Stimulated activated CD8-positive, alpha-beta memory T cell treated with anti-CD3 and anti-CD28 coated beads, Interleukin-15, amount 100 ng/mL, for 24 hours (primary cell): ENCODE data around the gene IFI27L2.
A peak's percentile ranks its signal among the peaks of the same experiment; 100 is the strongest.
"Not testable (repeated sequence)": the region's sequence is repeated elsewhere in the genome, so short reads cannot be mapped to it uniquely, and the experiment has no call there.

Source experiments
- DNase-seq: peaks from one replicate; pipeline ENCODE4 v3.0.0-alpha.2; 2020; ENCODE audit warnings: low read depth

The IFI27L2 gene

GRCh38 chr14:94129111-94129757, at the start of gene IFI27L2:
Gene IFI27L2 (minus strand): TSS chr14:94129604. CDS start chr14:94129564, 40 bp downstream.
- peak; percentile 37 for DNase-seq

GRCh38 chr14:94177806-94178205, 48.4 kb upstream of the IFI27L2 start:
- DNase-seq, result no peak

GRCh38 chr14:94176808-94177207, 47.4 kb upstream of the IFI27L2 start:
- no peak for DNase-seq

- DNase-seq, result no peak
These were observed 46.3 kb upstream of the IFI27L2 start for GRCh38 chr14:94175747-94176146.

GRCh38 chr14:94175011-94175745, 45.8 kb upstream of the IFI27L2 start:
- no peak for DNase-seq

GRCh38 chr14:94174604-94175010, 45.2 kb upstream of the IFI27L2 start:
- no peak for DNase-seq

GRCh38 chr14:94173885-94174603, 44.6 kb upstream of the IFI27L2 start, which contains the start of gene PPP4R4:
Gene PPP4R4 (plus strand): TSS chr14:94174322. CDS start chr14:94174466, 144 bp downstream.
- peak; percentile 69 for DNase-seq

- no peak for DNase-seq
These were observed 44.1 kb upstream of the IFI27L2 start for GRCh38 chr14:94173471-94173884.

- no peak for DNase-seq
These were observed 43.1 kb upstream of the IFI27L2 start for GRCh38 chr14:94172545-94172944.

GRCh38 chr14:94171208-94171607, 41.8 kb upstream of the IFI27L2 start:
- DNase-seq, result no peak

GRCh38 chr14:94170136-94170535, 40.7 kb upstream of the IFI27L2 start:
- no peak for DNase-seq

GRCh38 chr14:94165744-94166143, 36.3 kb upstream of the IFI27L2 start:
- no peak for DNase-seq

GRCh38 chr14:94164685-94165431, 35.5 kb upstream of the IFI27L2 start:
- no peak for DNase-seq

GRCh38 chr14:94163796-94164195, 34.4 kb upstream of the IFI27L2 start:
- DNase-seq, result no peak

GRCh38 chr14:94162466-94162865, 33.1 kb upstream of the IFI27L2 start:
- no peak for DNase-seq

GRCh38 chr14:94161981-94162380, 32.6 kb upstream of the IFI27L2 start:
- DNase-seq, result no peak

GRCh38 chr14:94161058-94161457, 31.7 kb upstream of the IFI27L2 start:
- DNase-seq, result no peak

GRCh38 chr14:94158239-94158883, 29.0 kb upstream of the IFI27L2 start:
- no peak for DNase-seq

- DNase-seq, result no peak
These were observed 27.8 kb upstream of the IFI27L2 start for GRCh38 chr14:94157197-94157596.

- not testable (repeated sequence) for DNase-seq
These were observed 26.7 kb upstream of the IFI27L2 start for GRCh38 chr14:94156143-94156542.

GRCh38 chr14:94153750-94154342, 24.4 kb upstream of the IFI27L2 start:
- no peak for DNase-seq
